Natural killer cell (primary cell): ENCODE results near the gene TYSND1. TPM values are rescaled to one million over a fixed set of nuclear protein-coding genes. Genes with fewer than 3 reads are reported as not detected.

Experiments used
- ATAC-seq, 3 donors: fragments of 150-1000 bp in 2 of 3; fragments of 200-7000 bp in 1 of 3; cut with Tn5 transposase; 1 replicate in 1 of 3; 2 replicates in 2 of 3; pipeline ENCODE4 v1.10.0; 2021; ENCODE audit warnings: mild to moderate bottlenecking in 2 of 3, moderate library complexity in 2 of 3
- DNase-seq, 2 donors: peaks; one replicate each; pipeline versions ENCODE4 v3.0.0 to v3.0.0-alpha.2; 2013 to 2021; ENCODE audit warnings: mixed read lengths in 1 of 2
- H3K27ac ChIP-seq: one replicate; pipeline ENCODE4 v1.5.1; 2013; ENCODE audit warnings: mild to moderate bottlenecking, low read length
- H3K27me3 ChIP-seq: one replicate; pipeline ENCODE4 v1.6.1; 2013; ENCODE audit warnings: low read length; ENCODE audit not compliant: control insufficient read depth, insufficient read depth
- H3K36me3 ChIP-seq: one replicate; pipeline ENCODE4 v1.6.1; 2013; ENCODE audit warnings: low read length; ENCODE audit not compliant: control insufficient read depth, insufficient read depth
- H3K4me1 ChIP-seq: one replicate; pipeline ENCODE4 v1.6.1; 2013; ENCODE audit warnings: low read length; ENCODE audit not compliant: control insufficient read depth, insufficient read depth
- H3K4me3 ChIP-seq: one replicate; pipeline ENCODE4 v1.5.1; 2013; ENCODE audit warnings: low read length
- H3K9me3 ChIP-seq: one replicate; pipeline ENCODE4 v1.6.1; 2013; ENCODE audit warnings: low read length; ENCODE audit not compliant: control insufficient read depth, insufficient read depth
- H3K27ac Mint-ChIP-seq, 2 donors: one replicate each; pipeline ENCODE4 v1.8.0; 2022; ENCODE audit warnings: mild to moderate bottlenecking in 2 of 2, mixed read lengths in 2 of 2, moderate library complexity in 1 of 2
- H3K27me3 Mint-ChIP-seq, 2 donors: one replicate each; pipeline ENCODE4 v1.8.0; 2022; ENCODE audit warnings: low read depth in 2 of 2, mixed read lengths in 2 of 2
- H3K36me3 Mint-ChIP-seq: one replicate; pipeline ENCODE4 v1.8.0; 2022; ENCODE audit warnings: mixed read lengths
- H3K4me1 Mint-ChIP-seq, 2 donors: one replicate each; pipeline ENCODE4 v1.8.0; 2022; ENCODE audit warnings: mixed read lengths in 2 of 2
- H3K4me3 Mint-ChIP-seq: one replicate; pipeline ENCODE4 v1.8.0; 2022; ENCODE audit warnings: mild to moderate bottlenecking, moderate library complexity, mixed read lengths
- H3K9me3 Mint-ChIP-seq, 2 donors: one replicate each; pipeline ENCODE4 v1.8.0; 2022; ENCODE audit warnings: mixed read lengths in 2 of 2
- CTCF ChIP-seq: fragments of 200-600 bp; IDR thresholded peaks from one replicate; pipeline ENCODE4 v1.8.0; 2022; ENCODE audit warnings: antibody characterized with exemption
- WGBS: methylation state at CpG from one replicate; pipeline ENCODE4 v1.1.7; 2013; ENCODE audit warnings: missing lambda C conversion rate; ENCODE audit not compliant: insufficient coverage; 5-methylcytosine and 5-hydroxymethylcytosine counted together
- intact Hi-C: fragments of 100-400 bp; cut with micrococcal nuclease; formaldehyde crosslinking; loops from one replicate; pipeline ENCODE4 v1.14.2; 2022
- total RNA-seq, 4 donors: library from RNA; stranded (reverse); fragments of 120-200 nt in 1 of 4; gene quantifications; one replicate each; pipeline versions ENCODE4 v1.2.3 to v1.2.4, GENCODE V29; 2013 to 2022

TYSND1 gene
- total RNA-seq, 3 donors from 2014 or later (not counting 1 experiment from before 2014, with no cell fraction given), result 12.0 to 17.9 (median 12.4) TPM

GRCh38 chr10:70137927-70138883 is 8.3 kb downstream of the TYSND1 start:
- no peaks in the 10 kb centered on the region for H3K27me3 ChIP-seq
- DNase-seq (no peak), ATAC-seq (no peak)
- peaks cover 8% of the 10 kb centered on the region for H3K4me1 ChIP-seq
- 94% methylated on average over 14 of the region's 14 CpGs for WGBS
- H3K9me3 ChIP-seq, result no peaks in the 10 kb centered on the region
- Mint-ChIP-seq H3K27ac (no peak overlapping the region), H3K4me1 (peaks cover 15 to 34% of the 10 kb centered on the region in 2 donors), H3K4me3 (no peak overlapping the region), H3K36me3 (no peaks in the 10 kb centered on the region), H3K9me3 (no peaks in the 10 kb centered on the region), H3K27me3 (no peaks in the 10 kb centered on the region)
- no peak for TF ChIP-seq CTCF
- intact Hi-C loops, result no loop called here
- no peak overlapping the region for H3K4me3 ChIP-seq
- no peak overlapping the region for H3K27ac ChIP-seq
- peaks cover 4% of the 10 kb centered on the region for H3K36me3 ChIP-seq

GRCh38 chr10:70137135-70137534 is 9.4 kb downstream of the TYSND1 start:
- DNase-seq (no peak), ATAC-seq (no peak)
- 69% methylated on average over 6 of the region's 9 CpGs for WGBS
- no peaks in the 10 kb centered on the region for H3K9me3 Mint-ChIP-seq
- Histone ChIP-seq H3K27ac (no peak overlapping the region), H3K4me3 (no peak overlapping the region), H3K36me3 (peaks cover 4% of the 10 kb centered on the region), H3K4me1 (peaks cover 12% of the 10 kb centered on the region), H3K9me3 (no peaks in the 10 kb centered on the region), H3K27me3 (no peaks in the 10 kb centered on the region)
- H3K4me3 Mint-ChIP-seq, result no peak overlapping the region
- H3K27ac Mint-ChIP-seq, result no peak overlapping the region
- TF ChIP-seq CTCF, result no peak
- intact Hi-C loops, result no loop called here
- no peaks in the 10 kb centered on the region for H3K27me3 Mint-ChIP-seq
- no peaks in the 10 kb centered on the region for H3K36me3 Mint-ChIP-seq
- H3K4me1 Mint-ChIP-seq, result peaks cover 25 to 37% of the 10 kb centered on the region in 2 donors

GRCh38 chr10:70135684-70136083 is 10.8 kb downstream of the TYSND1 start:
- H3K9me3 Mint-ChIP-seq, result no peaks in the 10 kb centered on the region
- Histone ChIP-seq H3K27me3 (no peaks in the 10 kb centered on the region), H3K4me3 (no peak overlapping the region), H3K27ac (no peak overlapping the region), H3K36me3 (peaks cover 4% of the 10 kb centered on the region), H3K4me1 (peaks cover 20% of the 10 kb centered on the region), H3K9me3 (no peaks in the 10 kb centered on the region)
- no peak for ATAC-seq
- 83% methylated on average over 5 of the region's 7 CpGs for WGBS
- no peaks in the 10 kb centered on the region for H3K27me3 Mint-ChIP-seq
- H3K36me3 Mint-ChIP-seq, result no peaks in the 10 kb centered on the region
- no peak overlapping the region for H3K4me3 Mint-ChIP-seq
- no peak overlapping the region for H3K27ac Mint-ChIP-seq
- intact Hi-C loops, result no loop called here
- TF ChIP-seq CTCF, result no peak
- H3K4me1 Mint-ChIP-seq, result peaks cover 29 to 45% of the 10 kb centered on the region in 2 donors
- DNase-seq, result no peak
